Activated B cell treated with CpG ODN at 0.5 μM for 24 hours (primary cell): Measurements from ENCODE around the gene NAIF1. TPM values are rescaled to one million over a fixed set of nuclear protein-coding genes. Genes with fewer than 3 reads are reported as not detected.
"Not testable (repeated sequence)": the region's sequence is repeated elsewhere in the genome, so short reads cannot be mapped to it uniquely, and the experiment has no call there.

Experiments used
- ATAC-seq: fragments of 200-7000 bp; cut with Tn5 transposase; one replicate; pipeline ENCODE4 v1.10.0; 2021; ENCODE audit warnings: low read depth, mild to moderate bottlenecking, moderate library complexity
- CTCF ChIA-PET: fragments of 350-600 bp; sonication (Branson Sonifier 250); formaldehyde crosslinking; loops from one replicate; lab custom pipeline; 2021; ENCODE audit warnings: antibody characterized with exemption; lab: Charles Lee
- POLR2A ChIA-PET: fragments of 350-600 bp; sonication (Branson Sonifier 250); formaldehyde crosslinking; loops from one replicate; lab custom pipeline; 2021; ENCODE audit warnings: antibody characterized with exemption; lab: Charles Lee
- DNase-seq: peaks from one replicate; pipeline ENCODE4 v3.0.0; 2022
- H3K27ac Mint-ChIP-seq: one replicate; pipeline ENCODE4 v1.8.0; 2020; ENCODE audit warnings: mixed read lengths
- H3K27me3 Mint-ChIP-seq: one replicate; pipeline ENCODE4 v1.8.0; 2021; ENCODE audit warnings: mixed read lengths
- H3K36me3 Mint-ChIP-seq: one replicate; pipeline ENCODE4 v1.8.0; 2021; ENCODE audit warnings: low read depth, mixed read lengths
- H3K4me1 Mint-ChIP-seq: one replicate; pipeline ENCODE4 v1.8.0; 2021; ENCODE audit warnings: mixed read lengths
- H3K4me3 Mint-ChIP-seq: one replicate; pipeline ENCODE4 v1.8.0; 2020; ENCODE audit warnings: mild to moderate bottlenecking, mixed read lengths
- H3K9me3 Mint-ChIP-seq: one replicate; pipeline ENCODE4 v1.8.0; 2020; ENCODE audit warnings: mixed read lengths
- CTCF ChIP-seq: fragments of 200-600 bp; IDR thresholded peaks from one replicate; pipeline ENCODE4 v1.8.0; 2022; ENCODE audit warnings: antibody characterized with exemption, mild to moderate bottlenecking
- intact Hi-C: fragments of 100-400 bp; cut with micrococcal nuclease; formaldehyde crosslinking; loops from one replicate; pipeline ENCODE4 v1.15.1; 2024
- total RNA-seq: library from RNA; stranded (reverse); gene quantifications from 2 replicates; pipeline ENCODE4 v1.2.3, GENCODE V29; 2022

The NAIF1 gene
- total RNA-seq, 1 donor from 2014 or later: 10.4 TPM

- peaks cover 17% of the 10 kb centered on the region for H3K36me3 Mint-ChIP-seq
- POLR2A ChIA-PET: interaction anchor here (0.5 to 1.8 kb wide), 6 partner anchors 9 to 1227 kb away, joined by 3 to 9 read pairs (median 3); partner anchors contain the start of gene NAIF1
- H3K27ac Mint-ChIP-seq: no peak overlapping the region
- intact Hi-C loops: no loop called here
- DNase-seq (no peak), ATAC-seq (no peak)
- H3K27me3 Mint-ChIP-seq: no peaks in the 10 kb centered on the region
- TF ChIP-seq CTCF: no peak
- peaks cover 49% of the 10 kb centered on the region for H3K4me1 Mint-ChIP-seq
- CTCF ChIA-PET: interaction anchor here (1.4 to 1.8 kb wide), 3 partner anchors 9 to 124 kb away, joined by 3 to 6 read pairs (median 3); no protein-coding TSS in a partner anchor
- no peak overlapping the region for H3K4me3 Mint-ChIP-seq
- H3K9me3 Mint-ChIP-seq: no peaks in the 10 kb centered on the region
These were observed 11.6 kb upstream of the NAIF1 start for GRCh38 chr9:128078504-128079434.

- CTCF ChIA-PET: interaction anchor here (1.4 to 1.8 kb wide), 3 partner anchors 10 to 124 kb away, joined by 3 to 6 read pairs (median 3); no protein-coding TSS in a partner anchor
- TF ChIP-seq CTCF: no peak
- ATAC-seq (no peak), DNase-seq (no peak)
- H3K4me1 Mint-ChIP-seq: peaks cover 55% of the 10 kb centered on the region
- H3K27me3 Mint-ChIP-seq: no peaks in the 10 kb centered on the region
- H3K9me3 Mint-ChIP-seq: no peaks in the 10 kb centered on the region
- H3K36me3 Mint-ChIP-seq: peaks cover 17% of the 10 kb centered on the region
- no peak overlapping the region for H3K4me3 Mint-ChIP-seq
- POLR2A ChIA-PET: interaction anchor here (0.5 to 1.8 kb wide), 5 partner anchors 10 to 32 kb away, joined by 3 to 9 read pairs (median 3); partner anchors contain the start of gene NAIF1
- intact Hi-C loops: no loop called here
- peak overlapping the region; percentile 37 for H3K27ac Mint-ChIP-seq
These were observed 10.9 kb upstream of the NAIF1 start for GRCh38 chr9:128077847-128078503.

- Mint-ChIP-seq H3K9me3 (no peaks in the 10 kb centered on the region), H3K27me3 (no peaks in the 10 kb centered on the region), H3K27ac (peak overlapping the region; percentile 94), H3K4me3 (peak overlapping the region; percentile 64), H3K4me1 (peaks cover 67% of the 10 kb centered on the region), H3K36me3 (peaks cover 8% of the 10 kb centered on the region)
- CTCF ChIA-PET: interaction anchor here (0.6 to 1.9 kb wide), 4 partner anchors 10 to 110 kb away, joined by 3 to 9 read pairs (median 3); no protein-coding TSS in a partner anchor
- intact Hi-C loops: no loop called here
- no peak for DNase-seq
- POLR2A ChIA-PET: interaction anchor here (0.5 to 2.3 kb wide), 6 partner anchors 10 to 88 kb away, joined by 4 to 13 read pairs (median 8); no protein-coding TSS in a partner anchor
- TF ChIP-seq CTCF: no peak
- ATAC-seq: no peak
These were observed 6.2 kb upstream of the NAIF1 start for GRCh38 chr9:128073253-128073886.

GRCh38 chr9:128072144-128073021 is 5.3 kb upstream of the NAIF1 start:
- DNase-seq: peak; percentile 35
- Mint-ChIP-seq H3K4me3 (peak overlapping the region; percentile 79), H3K36me3 (peaks cover 4% of the 10 kb centered on the region), H3K27me3 (no peaks in the 10 kb centered on the region), H3K27ac (peak overlapping the region; percentile 94), H3K4me1 (peaks cover 59% of the 10 kb centered on the region), H3K9me3 (no peaks in the 10 kb centered on the region)
- ChIA-PET CTCF (interaction anchor here (0.7 to 1.9 kb wide), 6 partner anchors 11 to 117 kb away, joined by 3 to 9 read pairs (median 3); no protein-coding TSS in a partner anchor), POLR2A (interaction anchor here (0.5 to 2.3 kb wide), 18 partner anchors 9 to 1811 kb away, joined by 3 to 13 read pairs (median 4); partner anchors contain the start of genes BBLN, DPM2, EEIG1 and PTRH1)
- no peak for ATAC-seq
- no peak for TF ChIP-seq CTCF
- intact Hi-C loops: loop anchor here (1.0 kb wide), 3 partner anchors 12 to 43 kb away; no protein-coding TSS in a partner anchor

- ATAC-seq: not testable (repeated sequence)
- POLR2A ChIA-PET: interaction anchor here (0.7 to 2.3 kb wide), 7 partner anchors 8 to 356 kb away, joined by 3 to 13 read pairs (median 3); partner anchors contain the start of genes BBLN, EEIG1 and PTRH1
These were observed 4.4 kb upstream of the NAIF1 start for GRCh38 chr9:128071475-128071874.

More at GRCh38 chr9:128071475-128071874, 4.4 kb upstream of the NAIF1 start:
- CTCF ChIA-PET: interaction anchor here (1.9 kb wide), 1 partner anchor 36 kb away, joined by 9 read pairs; no protein-coding TSS in a partner anchor
- H3K4me3 Mint-ChIP-seq: peak overlapping the region; percentile 79
- H3K4me1 Mint-ChIP-seq: peaks cover 59% of the 10 kb centered on the region
- H3K9me3 Mint-ChIP-seq, DNase-seq, H3K36me3 Mint-ChIP-seq, H3K27me3 Mint-ChIP-seq, intact Hi-C loops: not testable (repeated sequence)
- H3K27ac Mint-ChIP-seq: peak overlapping the region; percentile 94
